Panc1 (cell line): Measurements from ENCODE around the gene LRRTM3. TPM values are rescaled to one million over a fixed set of nuclear protein-coding genes. Genes with fewer than 3 reads are reported as not detected.

ENCODE experiments used
- ATAC-seq: fragments of 200-7000 bp; cut with Tn5 transposase; 2 replicates; pipeline ENCODE4 v1.9.1; 2020; ENCODE audit warnings: mild to moderate bottlenecking, moderate library complexity
- BruUV-seq: library from RNA; stranded (reverse); fragments of 400-500 nt; replicated peaks from 2 replicates; lab custom pipeline; 2021; lab: Mats Ljungman, UMichigan
- CTCF ChIA-PET: fragments of 300-600 bp; sonication (Branson Sonifier 250); formaldehyde crosslinking; loops from one replicate; lab custom pipeline; 2022; ENCODE audit warnings: antibody characterized with exemption; lab: Charles Lee
- POLR2A ChIA-PET: fragments of 300-600 bp; sonication (Branson Sonifier 250); formaldehyde crosslinking; loops from one replicate; lab custom pipeline; 2022; ENCODE audit warnings: antibody characterized with exemption; lab: Charles Lee
- DNase-seq: peaks from one replicate; pipeline ENCODE4 v3.0.0-alpha.2; 2010; ENCODE audit warnings: low read depth, low spot score
- H3K27ac ChIP-seq: 2 replicates; pipeline ENCODE4 v1.5.1; 2011; ENCODE audit warnings: mild to moderate bottlenecking, low read length, inconsistent platforms
- H3K27me3 ChIP-seq: fragments of 200-500 bp; sonication (Bioruptor generic); 2 replicates; pipeline ENCODE4 v1.6.0; 2014; ENCODE audit warnings: low read length, inconsistent platforms; ENCODE audit not compliant: control insufficient read depth, insufficient read depth
- H3K36me3 ChIP-seq: fragments of 200-500 bp; sonication (Bioruptor generic); 2 replicates; pipeline ENCODE4 v1.5.1; 2014; ENCODE audit warnings: inconsistent platforms, mild to moderate bottlenecking, low read length, moderate library complexity; ENCODE audit not compliant: control insufficient read depth, insufficient read depth
- H3K4me1 ChIP-seq: 2 replicates; pipeline ENCODE4 v1.5.1; 2011; ENCODE audit warnings: inconsistent platforms, mild to moderate bottlenecking, low read length, moderate library complexity; ENCODE audit not compliant: control insufficient read depth, insufficient read depth
- H3K4me3 ChIP-seq, 2 experiments: 2 replicates each; pipeline ENCODE4 v1.5.1; 2011 to 2012; ENCODE audit warnings: low read depth in 2 of 2, low read length in 2 of 2, mild to moderate bottlenecking in 2 of 2, inconsistent platforms in 1 of 2, moderate library complexity in 1 of 2
- H3K9me3 ChIP-seq: fragments of 200-500 bp; sonication (Bioruptor generic); 2 replicates; pipeline ENCODE4 v1.5.1; 2014; ENCODE audit warnings: low read depth, mild to moderate bottlenecking, inconsistent platforms, low read length, moderate library complexity; ENCODE audit not compliant: control insufficient read depth, insufficient read depth
- POLR2AphosphoS5 ChIP-seq: IDR thresholded peaks from 2 replicates; pipeline ENCODE4 v1.6.1; 2012; ENCODE audit warnings: mild to moderate bottlenecking, low read depth, low read length, moderate library complexity
- SIN3A ChIP-seq: IDR thresholded peaks from 2 replicates; pipeline ENCODE4 v1.6.1; 2012; ENCODE audit warnings: low read depth, mild to moderate bottlenecking, low read length, moderate library complexity, borderline replicate concordance; ENCODE audit not compliant: insufficient read depth
- TCF7L2 ChIP-seq: IDR thresholded peaks from 2 replicates; pipeline ENCODE4 v1.6.1; 2011; ENCODE audit warnings: mild to moderate bottlenecking, low read depth, low read length, inconsistent platforms
- in situ Hi-C: cut with HindIII; loops from 2 replicates; pipeline ENCODE4 v1.10.0; 2016; ENCODE audit warnings: low sequenced_read_pairs, low pct_unique_long_range_greater_than_20kb
- intact Hi-C: fragments of 100-400 bp; cut with micrococcal nuclease; formaldehyde crosslinking; loops from one replicate; pipeline ENCODE4 v1.10.0; 2022; ENCODE audit not compliant: unreplicated experiment
- total RNA-seq: library from RNA; stranded (reverse); gene quantifications from one replicate; pipeline ENCODE4 v1.2.1, GENCODE V29; 2021; ENCODE audit not compliant: unreplicated experiment
- TF ChIP-seq, protein P1 (sequence below): fragments of 450-650 bp; IDR thresholded peaks from 2 replicates; pipeline ENCODE4 v1.5.1; 2017; ENCODE audit warnings: mild to moderate bottlenecking
- TF ChIP-seq, protein P2 (sequence below), 2 experiments: IDR thresholded peaks; 2 replicates each; pipeline ENCODE4 v1.6.1; 2011 to 2012; ENCODE audit warnings: low read depth in 2 of 2, control low read depth in 1 of 2, low read length in 1 of 2, mild to moderate bottlenecking in 1 of 2, moderate library complexity in 1 of 2; ENCODE audit not compliant: insufficient read depth in 1 of 2

Gene LRRTM3
- total RNA-seq, 1 experiment from 2014 or later, result 0.10 TPM

DNA sequence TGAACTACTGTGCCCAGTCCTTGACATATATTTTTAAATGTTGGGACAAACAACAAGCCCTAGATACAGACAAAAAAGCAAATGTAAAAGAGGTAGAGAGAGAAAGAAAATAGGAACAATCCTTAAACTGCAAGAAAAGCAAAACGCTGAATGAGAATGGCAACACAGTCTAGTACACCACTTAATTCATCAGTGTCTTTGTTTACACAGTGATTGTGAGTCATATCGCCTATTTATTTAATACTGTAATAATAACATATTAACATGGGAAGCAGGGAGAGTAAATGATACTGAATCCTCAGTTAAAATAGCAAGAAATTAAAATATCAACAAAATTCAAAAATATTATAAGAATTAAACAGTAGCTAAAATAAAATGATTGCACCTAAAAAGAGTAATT lies 9.8 kb upstream of the LRRTM3 start:
- Histone ChIP-seq H3K27ac (no peak overlapping the region), H3K27me3 (no peaks in the 10 kb centered on the region), H3K4me3 (no peak overlapping the region), H3K9me3 (no peaks in the 10 kb centered on the region), H3K4me1 (no peaks in the 10 kb centered on the region), H3K36me3 (no peaks in the 10 kb centered on the region)
- POLR2A ChIA-PET, result no interaction called here
- intact Hi-C loops (no loop called here), in situ Hi-C loops (no loop called here)
- CTCF ChIA-PET, result no interaction called here
- ATAC-seq, result no peak
- BruUV-seq, result no TSS peak
- no peak for TF ChIP-seq SIN3A
- no peak for TF ChIP-seq POLR2AphosphoS5
- TF ChIP-seq, protein P1, sequence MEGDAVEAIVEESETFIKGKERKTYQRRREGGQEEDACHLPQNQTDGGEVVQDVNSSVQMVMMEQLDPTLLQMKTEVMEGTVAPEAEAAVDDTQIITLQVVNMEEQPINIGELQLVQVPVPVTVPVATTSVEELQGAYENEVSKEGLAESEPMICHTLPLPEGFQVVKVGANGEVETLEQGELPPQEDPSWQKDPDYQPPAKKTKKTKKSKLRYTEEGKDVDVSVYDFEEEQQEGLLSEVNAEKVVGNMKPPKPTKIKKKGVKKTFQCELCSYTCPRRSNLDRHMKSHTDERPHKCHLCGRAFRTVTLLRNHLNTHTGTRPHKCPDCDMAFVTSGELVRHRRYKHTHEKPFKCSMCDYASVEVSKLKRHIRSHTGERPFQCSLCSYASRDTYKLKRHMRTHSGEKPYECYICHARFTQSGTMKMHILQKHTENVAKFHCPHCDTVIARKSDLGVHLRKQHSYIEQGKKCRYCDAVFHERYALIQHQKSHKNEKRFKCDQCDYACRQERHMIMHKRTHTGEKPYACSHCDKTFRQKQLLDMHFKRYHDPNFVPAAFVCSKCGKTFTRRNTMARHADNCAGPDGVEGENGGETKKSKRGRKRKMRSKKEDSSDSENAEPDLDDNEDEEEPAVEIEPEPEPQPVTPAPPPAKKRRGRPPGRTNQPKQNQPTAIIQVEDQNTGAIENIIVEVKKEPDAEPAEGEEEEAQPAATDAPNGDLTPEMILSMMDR, result no peak
- no peak for TF ChIP-seq TCF7L2
- TF ChIP-seq, protein P2, sequence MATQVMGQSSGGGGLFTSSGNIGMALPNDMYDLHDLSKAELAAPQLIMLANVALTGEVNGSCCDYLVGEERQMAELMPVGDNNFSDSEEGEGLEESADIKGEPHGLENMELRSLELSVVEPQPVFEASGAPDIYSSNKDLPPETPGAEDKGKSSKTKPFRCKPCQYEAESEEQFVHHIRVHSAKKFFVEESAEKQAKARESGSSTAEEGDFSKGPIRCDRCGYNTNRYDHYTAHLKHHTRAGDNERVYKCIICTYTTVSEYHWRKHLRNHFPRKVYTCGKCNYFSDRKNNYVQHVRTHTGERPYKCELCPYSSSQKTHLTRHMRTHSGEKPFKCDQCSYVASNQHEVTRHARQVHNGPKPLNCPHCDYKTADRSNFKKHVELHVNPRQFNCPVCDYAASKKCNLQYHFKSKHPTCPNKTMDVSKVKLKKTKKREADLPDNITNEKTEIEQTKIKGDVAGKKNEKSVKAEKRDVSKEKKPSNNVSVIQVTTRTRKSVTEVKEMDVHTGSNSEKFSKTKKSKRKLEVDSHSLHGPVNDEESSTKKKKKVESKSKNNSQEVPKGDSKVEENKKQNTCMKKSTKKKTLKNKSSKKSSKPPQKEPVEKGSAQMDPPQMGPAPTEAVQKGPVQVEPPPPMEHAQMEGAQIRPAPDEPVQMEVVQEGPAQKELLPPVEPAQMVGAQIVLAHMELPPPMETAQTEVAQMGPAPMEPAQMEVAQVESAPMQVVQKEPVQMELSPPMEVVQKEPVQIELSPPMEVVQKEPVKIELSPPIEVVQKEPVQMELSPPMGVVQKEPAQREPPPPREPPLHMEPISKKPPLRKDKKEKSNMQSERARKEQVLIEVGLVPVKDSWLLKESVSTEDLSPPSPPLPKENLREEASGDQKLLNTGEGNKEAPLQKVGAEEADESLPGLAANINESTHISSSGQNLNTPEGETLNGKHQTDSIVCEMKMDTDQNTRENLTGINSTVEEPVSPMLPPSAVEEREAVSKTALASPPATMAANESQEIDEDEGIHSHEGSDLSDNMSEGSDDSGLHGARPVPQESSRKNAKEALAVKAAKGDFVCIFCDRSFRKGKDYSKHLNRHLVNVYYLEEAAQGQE (IDR thresholded peaks at IDR 0.05; ENCODE audit: insufficient read depth in 1 of 2, low read depth in 2 of 2, low read length in 1 of 2), result no peak
- DNase-seq, result no peak

DNA sequence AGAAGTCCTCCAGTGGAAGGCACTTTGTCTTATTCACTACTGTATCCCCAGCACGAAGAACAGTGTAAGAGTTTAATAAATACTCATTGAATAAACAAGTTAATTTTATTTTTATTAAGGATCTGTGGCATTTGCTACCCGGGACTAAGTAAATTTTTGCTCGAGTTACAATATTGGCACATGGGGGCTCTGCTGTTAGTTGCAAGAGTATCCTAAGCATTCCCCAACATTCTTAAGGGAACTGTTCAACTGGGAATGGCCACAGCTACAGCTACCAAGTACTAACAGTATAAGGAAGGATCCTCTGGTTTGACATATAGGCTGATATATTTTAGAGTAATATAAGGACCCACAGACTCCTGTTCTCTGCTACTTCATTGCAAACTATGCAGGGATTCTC lies 8.7 kb upstream of the LRRTM3 start:
- CTCF ChIA-PET, result no interaction called here
- intact Hi-C loops, result no loop called here
- no peak for ATAC-seq
- Histone ChIP-seq H3K4me1 (no peaks in the 10 kb centered on the region), H3K27me3 (no peaks in the 10 kb centered on the region), H3K4me3 (no peak overlapping the region), H3K27ac (no peak overlapping the region), H3K9me3 (no peaks in the 10 kb centered on the region), H3K36me3 (no peaks in the 10 kb centered on the region)
- TF ChIP-seq, protein P2 (IDR thresholded peaks at IDR 0.05; ENCODE audit: insufficient read depth in 1 of 2, low read depth in 2 of 2, low read length in 1 of 2), result no peak
- no peak for TF ChIP-seq POLR2AphosphoS5
- TF ChIP-seq SIN3A, result no peak
- no peak for TF ChIP-seq TCF7L2
- TF ChIP-seq, protein P1, result no peak; the same call in 1 of the 2 replicates
- no peak for DNase-seq
- in situ Hi-C loops, result no loop called here
- no TSS peak for BruUV-seq
- POLR2A ChIA-PET, result interaction anchor here (0.6 kb wide), 1 partner anchor 89 kb away, joined by 3 read pairs; no protein-coding TSS in a partner anchor
